Lung (tissue), 12 donors: ENCODE measurements around the gene G6PD. TPM values are rescaled to one million over a fixed set of nuclear protein-coding genes. Genes with fewer than 3 reads are reported as not detected.

Experiments
- ATAC-seq: fragments of 200-7000 bp; cut with Tn5 transposase; one replicate; pipeline ENCODE4 v1.9.1; 2020; ENCODE audit warnings: moderate number of reproducible peaks; ENCODE audit not compliant: insufficient read depth, low FRiP score
- DNase-seq, 3 donors: peaks; one replicate each; pipeline ENCODE4 v3.0.0-alpha.2; 2013 to 2017
- H3K27ac ChIP-seq, 2 donors: one replicate each; pipeline ENCODE4 v1.5.1; 2013; ENCODE audit warnings: mild to moderate bottlenecking in 2 of 2, moderate library complexity in 2 of 2, control low read depth in 1 of 2, inconsistent platforms in 1 of 2, low read depth in 1 of 2, low read length in 1 of 2
- H3K27me3 ChIP-seq, 3 donors: one replicate each; pipeline ENCODE4 v1.5.1; 2013; ENCODE audit warnings: low read length in 2 of 3; ENCODE audit not compliant: control insufficient read depth in 3 of 3, insufficient read depth in 3 of 3
- H3K36me3 ChIP-seq, 4 donors: one replicate each; pipeline ENCODE4 v1.5.1; 2013; ENCODE audit warnings: low read length in 4 of 4, mild to moderate bottlenecking in 1 of 4, moderate library complexity in 1 of 4; ENCODE audit not compliant: control insufficient read depth in 4 of 4, insufficient read depth in 4 of 4
- H3K4me1 ChIP-seq, 5 donors: one replicate each; pipeline ENCODE4 v1.5.1; 2013; ENCODE audit warnings: low read length in 5 of 5, mild to moderate bottlenecking in 2 of 5, moderate library complexity in 1 of 5; ENCODE audit not compliant: control insufficient read depth in 5 of 5, insufficient read depth in 5 of 5
- H3K4me3 ChIP-seq: one replicate; pipeline ENCODE4 v1.5.1; 2013; ENCODE audit warnings: mild to moderate bottlenecking, control low read depth, moderate library complexity
- H3K9ac ChIP-seq, 2 donors: one replicate each; pipeline ENCODE4 v1.5.1; 2013; ENCODE audit warnings: low read length in 2 of 2, control low read depth in 1 of 2; ENCODE audit not compliant: insufficient read depth in 1 of 2
- H3K9me3 ChIP-seq, 4 donors: one replicate each; pipeline ENCODE4 v1.5.1; 2013; ENCODE audit warnings: low read length in 3 of 4, mild to moderate bottlenecking in 1 of 4, moderate library complexity in 1 of 4; ENCODE audit not compliant: control insufficient read depth in 4 of 4, insufficient read depth in 3 of 4
- CTCF ChIP-seq: IDR thresholded peaks from 2 replicates; pipeline ENCODE4 v1.5.1; 2012; ENCODE audit warnings: mild to moderate bottlenecking; ENCODE audit errors: control extremely low read depth, extremely low read depth
- WGBS, 2 donors: extraction: QIAGEN DNeasy Blood & Tissue Kit; methylation state at CpG; one replicate each; pipeline ENCODE4 v1.1.7; 2013; 5-methylcytosine and 5-hydroxymethylcytosine counted together
- polyA plus RNA-seq, 2 donors: library from polyadenylated mRNA; stranded (reverse); fragments of 200-250 nt; gene quantifications; one replicate each; pipeline ENCODE4 v1.2.1, GENCODE V29; 2013
- total RNA-seq, 2 donors: library from RNA; depleted of rRNA in 1 of 2; stranded (reverse); fragments of >200 nt in 1 of 2; gene quantifications; one replicate each; pipeline ENCODE4 v1.2.1, GENCODE V29; 2014 to 2021
- donor health status: control.
- donor health status: control.
- donor health status: Bipolar disorder and iron deficiency.
- donor health status: healthy.
- donor health status: DM: yes; HTN: yes; CAD: no.

Gene G6PD
- total and polyA plus RNA-seq, 4 donors = 24.3 to 106 (median 65.5) TPM

- WGBS, 2 donors = 90 to 93% methylated on average over 15 to 17 of the region's 17 CpGs
- H3K36me3 ChIP-seq = peaks cover 0 to 2% (median 0%) of the 10 kb centered on the region in 4 donors
- peaks cover 0 to 7% (median 0%) of the 10 kb centered on the region in 4 donors for H3K9me3 ChIP-seq
- ATAC-seq = no peak
- H3K4me1 ChIP-seq = peaks cover 0 to 15% (median 4%) of the 10 kb centered on the region in 5 donors
- peak overlapping the region; percentile 32 for H3K4me3 ChIP-seq
- no peak for DNase-seq
- peak overlapping the region in 1 of 2 donors; percentile 74 for H3K27ac ChIP-seq
- TF ChIP-seq CTCF = no peak
- no peaks in the 10 kb centered on the region for H3K27me3 ChIP-seq
- no peak overlapping the region for H3K9ac ChIP-seq
Measured at GRCh38 chrX:154545673-154546274, 872 bp downstream of the G6PD start.

- Histone ChIP-seq H3K36me3 (peaks cover 0 to 2% (median 0%) of the 10 kb centered on the region in 4 donors), H3K27ac (peak overlapping the region in 1 of 2 donors; percentile 89), H3K9ac (no peak overlapping the region), H3K27me3 (no peaks in the 10 kb centered on the region), H3K4me3 (no peak overlapping the region), H3K9me3 (peaks cover 0 to 7% (median 0%) of the 10 kb centered on the region in 4 donors), H3K4me1 (peaks cover 0 to 9% (median 4%) of the 10 kb centered on the region in 5 donors)
- DNase-seq (peak in 1 of 3 donors; percentile 9), ATAC-seq (no peak)
- WGBS, 2 donors = 25 to 54% methylated on average over 18 to 20 of the region's 20 CpGs
- TF ChIP-seq CTCF = no peak
Measured at GRCh38 chrX:154542723-154543424, 3.8 kb downstream of the G6PD start.

GRCh38 chrX:154541896-154542722, 4.5 kb downstream of the G6PD start:
- Histone ChIP-seq H3K9me3 (peaks cover 0 to 3% (median 0%) of the 10 kb centered on the region in 4 donors), H3K4me3 (no peak overlapping the region), H3K4me1 (peaks cover 0 to 9% (median 4%) of the 10 kb centered on the region in 5 donors), H3K9ac (no peak overlapping the region), H3K36me3 (peaks cover 0 to 2% (median 0%) of the 10 kb centered on the region in 4 donors), H3K27ac (peak overlapping the region; percentile 73 to 89), H3K27me3 (no peaks in the 10 kb centered on the region)
- no peak for TF ChIP-seq CTCF
- ATAC-seq (peak; percentile 29), DNase-seq (peak; percentile 38 to 53 (median 40))
- 20 to 53% methylated on average over 9 to 12 of the region's 12 CpGs for WGBS, 2 donors
